Upper lobe of left lung (tissue), 4 donors: ENCODE results near the gene RAX2.

Experiments used
- CTCF ChIP-seq, 6 experiments: fragments of 450-650 bp in 4 of 6; fragments of 200-600 bp in 2 of 6; sonication (generic) in 2 of 6; IDR thresholded peaks; one replicate each; pipeline ENCODE4 v1.5.1; 2016 to 2019; ENCODE audit warnings: antibody characterized with exemption in 6 of 6
- EP300 ChIP-seq, 4 donors: sonication (generic); formaldehyde crosslinking; IDR thresholded peaks; one replicate each; pipeline ENCODE4 v1.5.1; 2017; ENCODE audit warnings: antibody characterized with exemption in 4 of 4, control low read depth in 2 of 4
- POLR2A ChIP-seq, 4 donors: fragments of 450-650 bp; IDR thresholded peaks; one replicate each; pipeline ENCODE4 v1.5.1; 2016 to 2017; ENCODE audit warnings: antibody characterized with exemption in 4 of 4, mild to moderate bottlenecking in 2 of 4
- POLR2AphosphoS5 ChIP-seq, 2 donors: sonication (generic); formaldehyde crosslinking; IDR thresholded peaks; one replicate each; pipeline ENCODE4 v1.5.1; 2017; ENCODE audit warnings: antibody characterized with exemption in 2 of 2

- no peak for TF ChIP-seq CTCF (IDR thresholded peaks at IDR 0.05)
- TF ChIP-seq POLR2A (IDR thresholded peaks at IDR 0.05): no peak
- TF ChIP-seq EP300 (IDR thresholded peaks at IDR 0.05): no peak
- TF ChIP-seq POLR2AphosphoS5 (IDR thresholded peaks at IDR 0.05): no peak
These were observed 31.6 kb downstream of the RAX2 start for GRCh38 chr19:3740431-3740830.
